GM18951 (cell line): ENCODE measurements around the gene C1orf210.

Experiments
- POLR2A ChIP-seq: IDR thresholded peaks from 4 replicates; pipeline ENCODE4 v1.6.1; 2011; ENCODE audit warnings: mild to moderate bottlenecking; ENCODE audit not compliant: insufficient read length, insufficient read depth; ENCODE audit errors: extremely low read depth
- in situ Hi-C: fragments of 300-500 bp; cut with MboI; formaldehyde crosslinking; loops from one replicate; pipeline ENCODE4 v1.12.0; 2022; ENCODE audit warnings: low sequenced_read_pairs, mixed read lengths, inconsistent platforms; ENCODE audit not compliant: unreplicated experiment

The C1orf210 gene

DNA sequence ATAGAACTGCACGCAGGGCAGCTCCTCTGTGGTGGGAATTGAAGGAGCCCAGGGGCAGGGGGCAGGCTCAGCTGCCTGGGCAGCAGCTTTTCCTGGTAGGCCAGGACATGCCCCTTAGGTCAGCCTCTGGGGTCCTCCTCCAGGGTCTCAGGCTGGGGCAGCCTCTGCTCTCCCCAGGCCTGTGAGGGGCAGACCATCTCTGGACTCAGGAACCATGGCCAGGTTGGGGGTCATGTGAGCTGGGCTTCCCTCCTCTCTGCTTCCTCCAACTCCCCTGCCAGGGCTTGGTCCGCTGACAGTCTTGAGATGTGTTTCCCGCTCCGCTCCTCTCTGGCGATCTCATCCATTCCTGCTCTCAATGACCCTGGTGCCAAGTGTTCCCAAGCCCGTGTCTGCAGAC, 5.7 kb downstream of the C1orf210 start:
- TF ChIP-seq POLR2A, result no peak
- in situ Hi-C loops, result no loop called here

DNA sequence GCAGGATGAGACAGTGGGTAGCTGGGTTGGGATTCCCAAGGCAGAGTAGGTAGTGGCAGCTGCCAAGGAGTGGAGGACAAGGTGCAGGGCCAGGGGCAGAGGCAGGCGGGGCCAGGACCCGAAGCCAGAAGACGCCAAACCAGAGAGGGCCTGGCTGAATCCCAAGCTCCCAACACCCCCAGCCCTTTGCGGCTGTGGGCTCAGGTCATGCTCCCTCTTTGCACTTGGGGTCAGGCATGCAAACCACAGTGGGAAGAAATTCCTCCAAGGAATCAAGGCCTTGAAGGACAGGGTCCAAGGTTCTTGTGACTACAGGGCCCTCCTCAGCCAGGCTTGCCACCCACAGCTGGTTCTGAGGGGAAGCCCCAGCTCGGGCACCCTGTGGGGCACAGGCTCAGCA, 6.2 kb downstream of the C1orf210 start:
- in situ Hi-C loops, result no loop called here
- no peak for TF ChIP-seq POLR2A

DNA sequence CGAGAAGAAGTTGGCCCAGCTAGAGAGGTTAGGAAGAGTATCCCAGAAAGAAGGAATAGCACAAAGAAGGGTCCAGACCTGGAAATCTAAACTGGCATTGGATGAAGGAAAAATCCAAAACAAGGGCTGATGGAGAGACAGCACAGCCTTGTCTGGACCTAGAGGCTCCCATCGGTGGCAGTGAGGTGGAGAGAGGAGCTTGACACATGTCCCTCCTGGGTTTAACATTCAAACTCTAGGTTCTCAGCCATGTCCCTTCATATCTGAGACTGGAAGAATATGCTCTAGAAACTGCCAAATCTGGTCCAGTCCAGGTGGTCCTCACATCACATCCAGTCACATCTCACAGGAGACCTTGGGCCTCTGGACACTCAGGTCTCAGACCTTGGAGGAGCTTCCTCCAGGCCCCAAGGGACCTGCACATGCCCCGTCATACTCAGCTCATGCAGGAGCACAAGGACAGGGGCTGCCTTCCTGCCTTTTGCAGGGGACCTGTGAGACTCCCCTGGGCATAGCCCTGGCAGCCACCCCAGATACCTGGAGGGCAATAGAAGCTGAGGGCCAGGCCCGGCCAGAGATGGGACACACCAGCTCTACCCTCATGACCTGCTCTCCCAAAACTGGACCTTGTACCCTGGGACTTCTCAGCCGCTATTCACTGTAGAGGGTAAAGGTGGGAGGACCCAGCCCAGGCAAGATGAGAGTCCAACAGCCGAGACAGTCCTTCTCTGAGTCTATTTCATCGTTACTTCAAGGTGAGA, 8.1 kb downstream of the C1orf210 start:
- in situ Hi-C loops, result no loop called here
- TF ChIP-seq POLR2A, result no peak

DNA sequence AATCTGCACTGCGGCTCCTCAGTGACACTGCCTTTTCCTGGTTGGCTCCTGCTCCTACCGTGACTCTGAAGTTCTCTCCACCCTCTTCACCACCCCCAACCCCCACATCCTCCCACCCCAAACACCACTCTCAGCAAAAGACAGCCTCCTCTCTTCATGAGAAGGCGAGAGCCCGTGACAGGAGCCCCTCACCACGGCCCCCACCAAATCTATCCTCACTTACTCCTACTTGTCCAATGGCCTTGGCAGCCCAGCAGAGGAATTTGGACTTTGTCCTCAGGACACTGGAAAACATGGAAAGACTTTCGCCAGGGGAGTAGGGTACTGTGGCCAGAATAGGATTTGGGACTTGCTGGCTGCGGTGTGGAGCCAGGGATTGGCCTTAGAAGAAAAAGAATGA, 8.7 kb downstream of the C1orf210 start:
- TF ChIP-seq POLR2A, result no peak
- in situ Hi-C loops, result no loop called here

DNA sequence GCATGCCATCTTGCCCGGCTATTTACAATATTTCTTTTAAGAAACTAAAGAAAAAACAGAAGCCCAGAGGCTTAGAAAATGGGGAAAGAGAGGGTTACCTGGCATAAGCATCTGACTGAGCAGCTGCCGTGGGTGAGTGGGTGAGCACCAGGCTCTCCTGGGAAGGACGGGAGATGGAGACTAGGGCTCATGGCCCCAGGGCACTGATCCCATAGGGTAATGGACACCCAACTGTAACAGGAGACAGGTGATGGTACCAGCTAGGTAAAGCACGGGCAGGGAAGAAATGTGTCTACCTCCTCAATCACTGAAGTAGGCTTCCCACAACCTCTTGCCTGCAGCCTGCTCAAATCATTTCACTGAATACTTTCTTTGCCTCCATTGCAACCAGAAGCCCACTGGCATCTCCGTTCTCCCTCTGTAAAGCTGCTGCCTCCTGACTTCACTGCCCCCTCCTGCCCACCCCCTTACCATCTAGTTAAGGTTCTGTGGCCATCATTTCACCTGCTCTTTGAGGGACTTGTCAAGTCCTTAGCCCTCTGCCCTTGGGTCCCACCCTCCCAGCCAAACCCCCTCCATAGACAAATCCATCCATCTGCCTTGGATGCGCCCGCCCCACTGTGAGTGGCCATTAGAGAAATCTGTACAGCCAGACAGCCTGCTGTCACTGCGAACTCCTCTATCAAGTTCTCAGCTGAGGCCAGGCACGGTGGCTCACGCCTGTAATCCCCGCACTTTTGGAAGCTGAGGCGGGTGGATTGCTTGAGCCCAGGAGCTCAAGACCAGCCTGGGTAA, 9.4 kb downstream of the C1orf210 start:
- in situ Hi-C loops, result no loop called here
- no peak for TF ChIP-seq POLR2A

DNA sequence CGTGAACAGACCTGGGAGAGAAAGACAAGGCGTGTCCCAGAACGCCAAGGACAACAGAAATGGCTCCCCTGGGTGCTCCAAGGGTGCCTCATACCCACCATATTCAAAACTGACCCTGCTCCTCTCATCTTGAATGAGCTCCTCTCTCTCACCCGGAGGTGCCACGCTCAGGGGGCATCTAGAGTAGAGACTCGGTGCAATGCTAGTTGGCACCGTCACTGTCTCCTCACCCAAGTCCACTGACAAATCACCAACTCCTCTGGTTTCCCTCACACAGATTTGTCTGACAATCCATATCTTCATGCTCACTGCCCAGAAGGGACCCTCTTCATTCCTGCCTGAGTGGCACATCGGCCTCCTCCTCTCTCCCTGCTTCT, 10.6 kb downstream of the C1orf210 start:
- in situ Hi-C loops, result no loop called here
- TF ChIP-seq POLR2A, result no peak

DNA sequence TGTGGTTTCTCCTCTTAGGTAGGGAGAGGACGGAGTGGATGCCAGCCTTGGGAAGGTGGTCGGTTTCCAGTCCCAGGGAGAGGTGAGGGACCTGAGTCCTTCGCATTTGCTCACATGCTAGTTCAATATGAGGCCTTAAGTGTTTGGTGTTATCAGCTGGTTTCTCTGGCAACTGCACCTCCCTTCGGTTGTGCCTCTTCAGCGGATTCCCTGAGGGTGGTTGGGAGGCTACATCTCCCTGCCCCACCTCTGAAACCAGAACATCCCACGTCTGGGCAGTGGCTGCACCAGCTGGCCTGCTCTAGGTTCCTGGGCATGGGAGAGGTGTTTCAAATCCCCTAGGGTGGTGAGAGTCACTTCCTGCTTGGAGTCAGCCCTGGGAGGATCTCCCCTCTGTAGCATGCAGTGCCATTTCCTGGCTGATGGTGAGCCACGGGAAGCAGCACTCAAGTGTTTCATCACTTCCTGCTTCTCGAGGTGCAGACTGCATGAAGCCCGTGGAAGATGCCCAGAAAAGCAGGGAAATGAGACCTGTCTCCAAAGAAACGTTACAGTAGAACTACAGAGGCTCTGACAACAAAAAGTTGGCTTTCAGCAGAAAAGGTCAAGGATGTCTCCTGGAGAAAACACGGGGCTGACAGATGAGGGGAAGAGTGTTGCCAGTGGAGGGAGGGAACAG, 11.1 kb downstream of the C1orf210 start:
- in situ Hi-C loops, result no loop called here

DNA sequence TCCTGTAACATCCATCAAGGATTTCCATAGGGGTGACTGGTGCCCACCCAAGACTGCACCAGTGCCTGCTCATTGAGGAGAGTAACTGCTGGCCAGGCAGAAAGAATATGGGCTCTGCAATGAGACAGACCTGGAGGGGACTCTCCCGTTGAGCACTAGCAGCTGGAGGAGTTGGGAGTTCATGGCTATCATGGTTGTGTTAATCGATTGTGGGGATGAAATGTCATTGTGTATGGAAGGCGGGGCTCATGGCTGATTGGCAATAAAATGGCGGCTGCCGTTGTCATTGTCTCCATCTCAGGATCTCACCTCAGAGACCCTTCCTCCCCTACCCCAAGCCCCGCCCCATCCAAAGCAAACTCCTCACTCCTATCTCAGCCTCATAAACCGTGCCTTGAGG, 11.7 kb downstream of the C1orf210 start:
- TF ChIP-seq POLR2A, result no peak
- in situ Hi-C loops, result no loop called here

More for the DNA sequence above, 11.1 kb downstream of the C1orf210 start:
- TF ChIP-seq POLR2A, result no peak

DNA sequence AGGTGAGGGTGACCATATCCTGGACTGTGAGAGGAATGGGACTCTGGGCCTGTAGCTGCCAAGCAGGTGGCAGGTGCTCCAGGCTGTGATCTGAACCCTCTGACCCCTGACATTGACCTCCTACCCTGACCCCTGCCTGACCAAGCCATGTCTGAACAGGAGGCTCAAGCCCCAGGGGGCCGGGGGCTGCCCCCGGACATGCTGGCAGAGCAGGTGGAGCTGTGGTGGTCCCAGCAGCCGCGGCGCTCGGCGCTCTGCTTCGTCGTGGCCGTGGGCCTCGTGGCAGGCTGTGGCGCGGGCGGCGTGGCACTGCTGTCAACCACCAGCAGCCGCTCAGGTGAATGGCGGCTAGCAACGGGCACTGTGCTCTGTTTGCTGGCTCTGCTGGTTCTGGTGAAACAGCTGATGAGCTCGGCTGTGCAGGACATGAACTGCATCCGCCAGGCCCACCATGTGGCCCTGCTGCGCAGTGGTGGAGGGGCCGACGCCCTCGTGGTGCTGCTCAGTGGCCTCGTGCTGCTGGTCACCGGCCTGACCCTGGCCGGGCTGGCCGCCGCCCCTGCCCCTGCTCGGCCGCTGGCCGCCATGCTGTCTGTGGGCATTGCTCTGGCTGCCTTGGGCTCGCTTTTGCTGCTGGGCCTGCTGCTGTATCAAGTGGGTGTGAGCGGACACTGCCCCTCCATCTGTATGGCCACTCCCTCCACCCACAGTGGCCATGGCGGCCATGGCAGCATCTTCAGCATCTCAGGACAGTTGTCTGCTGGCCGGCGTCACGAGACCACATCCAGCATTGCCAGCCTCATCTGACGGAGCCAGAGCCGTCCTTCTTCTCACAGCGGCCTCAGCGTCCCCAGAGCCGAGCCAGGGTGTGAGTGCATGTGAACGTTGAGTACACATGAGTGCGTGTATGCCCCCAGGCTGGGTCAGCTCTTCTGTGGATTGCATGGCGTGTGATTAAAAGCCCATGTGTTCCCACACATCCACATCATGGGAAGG, 12.5 kb downstream of the C1orf210 start:
- TF ChIP-seq POLR2A, result no peak
- in situ Hi-C loops, result no loop called here

DNA sequence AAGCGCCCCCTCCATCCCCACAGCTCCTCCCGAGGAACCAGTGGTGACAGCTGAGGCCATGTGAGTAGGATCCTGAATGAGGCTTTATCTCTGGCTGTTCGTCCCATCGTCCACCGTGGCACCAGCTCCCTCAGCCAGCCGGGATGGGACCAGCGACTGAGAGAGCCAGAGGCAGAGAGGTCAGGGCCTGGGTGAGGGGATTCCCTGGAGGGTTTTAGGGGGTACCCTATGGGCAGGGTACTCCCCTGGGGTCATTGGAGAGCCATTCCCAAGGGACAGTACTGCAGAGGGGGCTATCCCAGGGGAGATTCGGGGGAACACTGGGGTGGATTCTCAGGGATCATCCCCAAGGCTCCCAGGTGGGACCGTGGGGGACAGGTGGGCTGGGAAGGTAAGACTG, 13.2 kb downstream of the C1orf210 start:
- no peak for TF ChIP-seq POLR2A
- in situ Hi-C loops, result no loop called here

DNA sequence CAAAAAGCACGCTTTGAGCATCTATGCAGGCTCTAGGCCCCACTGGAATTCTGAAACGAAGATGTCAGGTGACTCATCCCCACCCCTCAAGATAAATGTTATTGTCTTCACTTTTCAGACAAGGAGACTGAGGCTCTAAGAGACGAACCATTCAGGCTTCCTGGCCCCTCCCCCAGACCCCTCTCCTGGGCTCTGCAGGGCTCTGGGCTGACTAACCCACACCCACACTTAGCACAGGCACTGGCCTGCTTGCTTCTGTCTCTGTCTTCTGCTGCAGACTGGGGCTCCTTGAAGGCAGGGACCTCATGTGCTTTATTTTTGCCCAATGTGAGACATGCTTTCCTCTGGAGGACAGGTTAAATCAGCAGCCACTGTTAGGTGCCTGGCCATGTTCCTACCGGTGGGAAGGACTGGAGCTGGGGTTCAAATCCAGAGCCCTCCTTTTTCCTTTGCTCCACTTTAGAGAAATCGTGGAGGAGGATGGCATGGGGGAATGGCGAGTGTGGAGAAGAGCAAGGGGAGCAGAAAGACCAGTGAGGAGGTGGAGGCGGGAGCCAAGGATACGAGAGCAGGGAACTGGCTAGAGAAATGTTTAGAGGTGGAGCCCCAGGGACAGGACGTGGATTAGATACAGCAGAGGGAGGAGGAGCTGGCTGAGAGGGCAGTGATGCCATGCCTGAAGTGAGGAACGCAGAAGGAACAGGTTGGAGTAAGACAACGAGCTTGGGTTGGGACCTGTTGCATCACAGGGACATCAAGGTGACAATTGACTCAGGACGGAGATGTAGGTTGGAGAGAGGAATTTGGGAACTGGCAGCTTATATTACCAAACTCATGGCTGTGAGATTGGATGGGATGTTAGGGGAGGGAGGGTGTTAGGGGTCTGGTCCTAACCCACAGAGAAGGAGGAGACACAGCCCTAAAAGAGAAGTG, 13.9 kb downstream of the C1orf210 start:
- TF ChIP-seq POLR2A, result no peak
- in situ Hi-C loops, result no loop called here
